ENCODE measurements around the gene NUP210L. TPM values are rescaled to one million over a fixed set of nuclear protein-coding genes. Genes with fewer than 3 reads are reported as not detected.
"Not testable (repeated sequence)": the region's sequence is repeated elsewhere in the genome, so short reads cannot be mapped to it uniquely, and the experiment has no call there.

NUP210L gene
- total RNA-seq, 1 donor from 2014 or later = not detected

GRCh38 chr1:154094411-154094810 lies 60.5 kb downstream of the NUP210L start:
- no peak overlapping the region for H3K4me3 ChIP-seq
- H3K27ac ChIP-seq = no peak overlapping the region
- no peaks in the 10 kb centered on the region for H3K4me1 ChIP-seq
- H3K9me3 ChIP-seq = no peaks in the 10 kb centered on the region
- H3K36me3 ChIP-seq = no peaks in the 10 kb centered on the region
- no peaks in the 10 kb centered on the region for H3K27me3 ChIP-seq
- intact Hi-C loops (cut with DNase I) = no loop called here
- TF ChIP-seq CTCF (IDR thresholded peaks at IDR 0.05) = no peak
- DNase-seq (ENCODE audit: low spot score in 2 of 2) = no peak

GRCh38 chr1:154093699-154094098 lies 61.2 kb downstream of the NUP210L start:
- no peak for TF ChIP-seq CTCF (IDR thresholded peaks at IDR 0.05)
- Histone ChIP-seq H3K4me3 (no peak overlapping the region), H3K27me3 (no peaks in the 10 kb centered on the region), H3K27ac (no peak overlapping the region), H3K36me3 (no peaks in the 10 kb centered on the region), H3K9me3 (no peaks in the 10 kb centered on the region), H3K4me1 (no peaks in the 10 kb centered on the region)
- intact Hi-C loops (cut with DNase I) = no loop called here
- no peak for DNase-seq (ENCODE audit: low spot score in 2 of 2)

GRCh38 chr1:154091706-154092105 lies 63.2 kb downstream of the NUP210L start:
- no peak overlapping the region for H3K27ac ChIP-seq
- no peaks in the 10 kb centered on the region for H3K4me1 ChIP-seq
- no peaks in the 10 kb centered on the region for H3K36me3 ChIP-seq
- no peaks in the 10 kb centered on the region for H3K27me3 ChIP-seq
- intact Hi-C loops (cut with DNase I) = no loop called here
- no peaks in the 10 kb centered on the region for H3K9me3 ChIP-seq
- no peak for DNase-seq (ENCODE audit: low spot score in 2 of 2)
- TF ChIP-seq CTCF (IDR thresholded peaks at IDR 0.05) = no peak
- no peak overlapping the region for H3K4me3 ChIP-seq

- H3K4me1 ChIP-seq = no peaks in the 10 kb centered on the region
- intact Hi-C loops (cut with DNase I) = no loop called here
Measured at GRCh38 chr1:154087574-154087973, 67.3 kb downstream of the NUP210L start.

GRCh38 chr1:154083057-154083456 lies 71.8 kb downstream of the NUP210L start:
- H3K4me3 ChIP-seq; H3K9me3 ChIP-seq; H3K4me1 ChIP-seq; H3K36me3 ChIP-seq; intact Hi-C loops (cut with DNase I); H3K27ac ChIP-seq; H3K27me3 ChIP-seq; DNase-seq (ENCODE audit: low spot score in 2 of 2): not testable (repeated sequence)

More at GRCh38 chr1:154087574-154087973, 67.3 kb downstream of the NUP210L start:
- H3K36me3 ChIP-seq = no peaks in the 10 kb centered on the region
- no peak overlapping the region for H3K27ac ChIP-seq
- H3K9me3 ChIP-seq = no peaks in the 10 kb centered on the region
- no peak for DNase-seq (ENCODE audit: low spot score in 2 of 2)
- no peak overlapping the region for H3K4me3 ChIP-seq
- TF ChIP-seq CTCF (IDR thresholded peaks at IDR 0.05) = no peak
- H3K27me3 ChIP-seq = no peaks in the 10 kb centered on the region

GRCh38 chr1:154081386-154082126 lies 73.3 kb downstream of the NUP210L start:
- no peaks in the 10 kb centered on the region for H3K27me3 ChIP-seq
- intact Hi-C loops (cut with DNase I) = no loop called here

More at GRCh38 chr1:154081386-154082126, 73.3 kb downstream of the NUP210L start:
- no peaks in the 10 kb centered on the region for H3K36me3 ChIP-seq
- no peak for DNase-seq (ENCODE audit: low spot score in 2 of 2)
- no peaks in the 10 kb centered on the region for H3K4me1 ChIP-seq
- no peak overlapping the region for H3K4me3 ChIP-seq
- no peak overlapping the region for H3K27ac ChIP-seq
- no peak for TF ChIP-seq CTCF (IDR thresholded peaks at IDR 0.05)
- peaks cover 0 to 7% of the 10 kb centered on the region in 2 donors for H3K9me3 ChIP-seq

Measured in ascending aorta (tissue), 2 donors.